Fibroblast of skin of left quadriceps (primary cell): ENCODE measurements around the gene ELL.
A peak's percentile ranks its signal among the peaks of the same experiment; 100 is the strongest.
"Not testable (repeated sequence)": the region's sequence is repeated elsewhere in the genome, so short reads cannot be mapped to it uniquely, and the experiment has no call there.

Experiments used
- DNase-seq, 2 experiments: peaks; one replicate each; pipeline ENCODE4 v3.0.0-alpha.2; 2013; ENCODE audit warnings: low read depth in 2 of 2

Gene ELL

DNA sequence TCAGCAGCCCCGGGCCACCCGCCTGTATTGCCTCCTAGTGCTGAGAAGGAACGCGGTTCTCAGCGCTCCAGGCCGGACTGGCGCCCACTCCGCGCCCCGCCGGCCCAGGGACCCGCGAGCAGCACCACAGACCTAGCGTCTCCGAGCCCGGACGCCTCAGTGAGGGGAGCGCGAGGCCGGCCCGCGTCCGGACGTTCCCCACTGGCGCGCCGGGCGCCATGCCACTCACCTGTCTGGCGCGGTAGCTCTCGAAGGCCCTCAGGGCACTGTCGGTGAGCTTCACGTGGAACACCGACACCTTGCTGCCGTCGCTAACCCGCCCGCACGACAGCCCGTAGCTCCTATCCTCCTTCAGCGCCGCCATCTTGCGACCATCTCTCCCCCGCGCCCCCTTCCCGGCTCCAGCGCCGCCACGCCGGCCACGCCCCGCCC, at the start of gene ELL:
Gene ELL (minus strand): TSS at position 379 of the 432 bp plus-strand sequence. CDS start 15 bp downstream, at position 364.
- no peak for DNase-seq

DNA sequence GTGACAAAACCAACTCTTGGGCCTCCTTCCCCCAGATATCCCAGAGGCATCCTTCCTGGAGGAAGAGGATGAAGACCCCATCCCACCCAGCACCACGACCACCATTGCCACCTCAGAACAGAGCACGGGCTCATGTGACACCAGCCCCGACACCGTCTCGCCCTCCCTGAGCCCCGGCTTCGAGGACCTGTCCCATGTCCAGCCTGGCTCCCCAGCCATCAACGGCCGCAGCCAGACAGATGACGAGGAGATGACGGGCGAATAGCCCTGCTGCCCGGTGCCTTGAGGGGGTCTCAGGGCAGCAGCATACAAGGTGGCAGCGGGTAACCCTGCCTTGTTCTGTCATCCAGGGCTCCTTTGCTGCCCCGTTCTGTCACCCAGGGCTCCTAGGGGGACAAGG, 46.5 kb upstream of the ELL start:
- no peak for DNase-seq

DNA sequence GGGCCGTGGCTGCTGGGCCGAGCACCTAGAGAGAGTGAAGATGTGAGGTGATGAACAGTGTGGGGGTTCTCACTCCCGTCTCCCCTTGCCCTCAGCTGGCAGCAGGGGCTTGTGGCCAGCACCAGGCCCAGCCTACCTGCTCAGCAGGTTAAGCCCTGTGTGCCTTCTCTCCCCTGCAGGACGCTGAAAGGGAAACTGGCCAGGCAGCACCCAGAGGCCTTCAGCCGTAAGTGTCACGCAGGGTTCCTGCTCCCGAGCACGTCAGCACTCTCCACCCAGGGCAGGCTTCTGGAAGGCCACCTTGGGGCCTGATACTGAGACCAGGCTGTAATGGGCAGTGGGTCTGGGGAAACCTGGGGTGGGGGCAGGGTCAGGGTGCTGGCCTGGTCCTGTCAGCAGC, 45.1 kb upstream of the ELL start:
- no peak for DNase-seq

DNA sequence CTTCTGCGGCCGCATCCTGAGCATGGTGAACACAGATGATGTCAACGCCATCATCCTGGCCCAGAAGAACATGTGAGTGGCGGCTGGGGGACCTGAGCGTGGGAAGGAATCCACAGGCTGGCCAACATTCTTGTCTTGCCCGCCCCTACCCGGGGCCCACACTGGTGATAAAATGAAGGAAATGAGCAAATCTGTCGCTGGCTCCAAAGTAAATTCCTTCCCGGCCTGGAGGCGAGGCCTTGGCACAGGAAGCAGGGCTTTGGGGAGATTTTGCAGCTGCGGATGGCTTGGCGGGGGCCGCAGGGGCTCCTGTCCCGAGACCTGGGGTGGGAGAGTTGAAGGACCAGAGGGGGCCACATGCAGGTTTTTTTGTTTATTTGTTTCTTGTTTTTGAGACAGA, 40.2 kb upstream of the ELL start:
- no peak for DNase-seq

DNA sequence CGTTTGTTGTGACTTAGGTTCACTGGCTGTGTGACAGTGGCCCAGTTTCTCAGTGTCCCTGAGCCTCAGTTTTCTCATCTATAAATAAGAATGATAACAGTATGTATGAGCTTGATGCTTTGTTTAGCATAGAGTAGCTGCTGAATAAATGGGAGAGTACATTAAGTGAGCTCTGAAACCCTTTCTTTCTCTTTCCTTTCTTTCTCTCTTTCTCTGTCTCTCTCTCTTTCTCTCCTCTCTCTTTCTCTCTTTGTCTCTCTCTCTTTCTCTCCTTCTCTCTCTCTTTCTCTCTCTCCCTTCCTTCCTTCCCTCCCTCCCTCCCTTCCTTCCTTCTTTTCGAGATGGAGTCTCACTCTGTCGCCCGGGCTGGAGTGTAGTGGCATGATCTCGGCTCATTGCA, 37.8 kb upstream of the ELL start:
- no peak for DNase-seq

DNA sequence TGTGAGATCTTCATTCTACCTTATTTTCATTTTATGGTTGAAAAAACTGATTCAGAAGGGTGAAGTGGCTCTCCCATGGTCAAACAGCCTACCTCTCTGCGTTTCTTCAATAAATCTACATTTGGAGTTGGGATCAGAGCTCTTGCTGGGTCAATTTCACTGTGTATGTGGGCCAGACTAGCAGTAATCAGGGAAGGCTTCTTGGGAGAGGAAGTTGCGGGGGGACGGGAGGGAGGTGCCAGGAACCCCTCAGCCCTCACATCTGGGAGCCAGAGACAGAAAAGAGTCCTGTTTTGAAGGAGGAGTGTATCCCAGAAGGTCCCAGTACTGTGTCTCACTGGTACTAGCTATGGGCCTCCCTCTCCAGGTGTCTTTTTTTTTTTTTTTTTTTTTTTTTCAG, 36.7 kb upstream of the ELL start:
- DNase-seq: no peak

DNA sequence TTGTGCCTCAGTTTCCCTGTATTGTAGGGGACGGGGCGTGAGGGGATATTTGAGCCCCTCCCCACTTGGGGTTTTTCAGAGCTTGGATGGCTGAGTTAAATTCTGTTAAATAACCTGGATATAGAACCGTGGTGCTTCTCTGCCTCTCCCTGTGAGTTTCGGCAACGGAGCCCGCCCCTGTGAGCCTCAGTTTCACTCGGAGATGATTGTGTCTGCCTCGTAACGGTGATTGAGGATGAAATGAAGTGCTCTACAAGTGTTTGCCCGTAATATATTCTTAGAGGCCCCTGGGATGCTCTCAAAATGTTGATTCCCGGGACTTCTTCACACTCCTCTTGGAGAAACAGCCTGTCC, 36.3 kb upstream of the ELL start:
- DNase-seq: no peak

DNA sequence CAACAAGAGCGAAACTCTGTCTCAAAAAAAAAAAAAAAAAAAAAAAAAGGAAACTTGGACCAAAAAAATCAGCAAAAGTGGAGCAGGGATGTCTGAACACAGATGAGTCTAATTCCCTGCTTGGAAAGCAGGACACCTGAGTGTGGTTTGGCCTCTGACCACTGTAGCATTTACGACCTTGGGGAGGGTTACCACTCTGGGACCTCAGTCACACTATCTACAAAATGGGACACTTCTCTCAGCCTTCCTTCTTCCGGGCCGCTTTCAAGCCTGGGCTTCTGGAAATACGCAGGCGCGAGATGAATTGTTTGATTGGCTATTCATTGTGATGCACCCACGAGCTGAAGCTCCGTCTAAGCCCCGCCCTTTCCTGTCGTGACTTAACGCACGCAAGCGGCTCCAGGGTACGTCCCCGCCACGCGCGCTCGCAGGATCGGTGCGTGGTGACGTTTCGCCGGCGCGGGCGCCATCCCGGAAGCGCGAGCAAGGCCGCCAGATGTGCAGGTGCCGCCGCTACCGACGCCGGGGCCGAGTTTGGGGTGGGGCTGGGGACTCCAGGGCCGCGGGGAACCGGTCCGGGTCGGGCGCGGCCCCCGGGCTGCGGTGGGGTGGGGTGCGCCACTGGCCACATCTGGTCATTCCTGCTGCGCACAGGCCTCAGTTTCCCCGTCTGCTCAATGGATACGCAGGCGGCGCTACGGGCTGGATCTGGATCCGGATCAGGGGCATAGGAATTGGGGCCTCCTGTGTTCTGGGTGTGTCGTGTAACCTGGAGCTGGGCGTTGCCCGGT, 35.7 kb upstream of the ELL start, which contains the start of gene KXD1:
Gene KXD1 (plus strand): TSS at position 460 of the 791 bp plus-strand sequence. CDS start 4,187 bp downstream, outside the sequence.
- peak; percentile 97 for DNase-seq

DNA sequence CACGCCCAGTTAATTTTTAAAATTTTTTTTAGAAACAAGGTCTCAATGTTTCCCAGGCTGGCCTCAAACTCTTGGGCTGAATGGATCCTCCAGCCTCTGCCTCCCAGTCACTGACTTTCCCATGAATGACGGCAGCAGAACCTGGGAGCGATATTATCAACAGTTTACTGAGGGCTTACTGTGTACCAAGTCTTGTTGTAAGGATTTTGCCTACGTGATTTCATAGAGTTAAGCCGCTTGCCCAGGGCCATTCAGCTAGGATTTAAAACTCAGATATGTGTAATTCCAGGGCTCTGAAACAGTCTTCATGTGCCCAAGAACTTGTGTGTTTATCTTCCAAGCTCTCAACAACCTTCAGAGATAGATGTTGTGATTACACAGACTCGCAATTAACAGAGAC, 29.8 kb upstream of the ELL start:
- no peak for DNase-seq

DNA sequence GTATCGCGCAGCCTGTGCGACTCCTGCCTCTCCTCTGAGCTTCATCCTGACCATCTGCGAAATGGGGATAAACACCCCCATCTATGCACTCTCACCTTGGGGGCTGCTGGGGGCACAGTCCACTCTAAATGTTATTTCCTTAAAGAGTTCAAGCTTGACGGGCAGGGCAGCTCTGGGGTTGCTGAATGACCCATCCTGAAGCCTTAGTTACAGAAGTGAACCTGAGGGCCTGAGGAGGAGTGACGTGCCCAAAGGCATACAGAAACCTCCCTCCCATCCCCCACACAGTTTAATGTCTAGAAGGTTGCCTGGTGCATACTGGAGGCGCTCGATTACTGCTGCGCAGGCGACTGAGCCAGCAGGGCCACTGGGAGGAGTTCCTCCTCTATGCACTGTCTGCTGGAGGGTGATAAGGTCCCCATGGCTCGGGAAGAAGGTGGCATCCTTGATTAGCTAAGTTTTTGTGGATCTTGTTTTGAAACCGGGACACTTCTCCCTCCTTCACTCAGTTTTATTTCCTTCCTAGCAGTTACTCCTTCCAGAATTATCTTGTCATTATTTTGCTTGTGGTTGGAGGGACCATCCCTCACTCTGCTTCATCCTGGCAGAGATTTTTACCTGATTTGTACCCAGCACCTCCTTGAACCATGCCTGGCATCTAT, 22.1 kb upstream of the ELL start:
- DNase-seq: peak; percentile 27 to 28

DNA sequence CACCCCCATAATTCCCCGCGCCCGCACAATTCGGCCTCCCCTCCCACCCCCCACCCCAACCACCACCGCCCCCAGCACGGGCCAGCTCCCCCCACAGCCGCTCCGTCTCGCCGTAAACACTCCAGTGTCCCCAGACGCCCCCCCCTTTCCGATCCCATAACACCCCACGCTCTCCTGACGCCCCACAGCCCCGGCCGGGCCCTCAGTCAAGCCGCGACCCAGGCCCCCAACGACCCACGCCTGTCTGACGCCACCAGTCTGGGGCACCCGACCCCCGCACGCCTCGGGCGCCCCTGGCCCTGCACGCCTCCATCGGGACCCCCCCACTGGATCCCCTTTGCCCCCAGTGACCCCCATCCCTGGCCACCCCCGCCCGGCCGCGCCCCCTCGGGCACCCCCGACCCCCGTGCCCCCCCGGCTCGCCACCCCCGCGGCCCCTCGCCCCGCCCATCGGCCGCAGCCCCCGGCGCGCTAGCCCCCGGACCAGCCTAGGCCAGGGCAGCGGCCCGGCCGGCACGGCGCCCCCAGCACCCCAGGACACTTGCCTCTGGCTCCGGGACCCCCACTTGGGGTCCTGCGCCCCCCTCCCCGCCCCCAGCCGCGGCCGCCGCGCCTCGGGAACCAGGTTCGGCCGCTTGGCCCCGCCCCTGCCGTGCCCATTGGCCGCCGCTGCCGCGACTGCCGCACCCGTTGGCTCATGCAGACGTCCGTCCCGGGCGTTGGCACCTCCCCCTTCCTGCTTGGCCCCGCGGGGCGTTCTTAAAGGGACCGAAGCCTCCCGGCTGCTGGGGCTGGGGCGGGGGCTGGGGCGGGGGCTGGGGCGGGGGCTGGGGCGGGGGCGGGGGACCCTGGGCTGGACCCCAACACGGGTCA, 21.3 kb upstream of the ELL start, which contains the start of gene FKBP8:
Gene FKBP8 (minus strand): TSS at position 633 of the 873 bp plus-strand sequence. CDS start 1,603 bp downstream, outside the sequence.
- peak; percentile 67 to 70 for DNase-seq

DNA sequence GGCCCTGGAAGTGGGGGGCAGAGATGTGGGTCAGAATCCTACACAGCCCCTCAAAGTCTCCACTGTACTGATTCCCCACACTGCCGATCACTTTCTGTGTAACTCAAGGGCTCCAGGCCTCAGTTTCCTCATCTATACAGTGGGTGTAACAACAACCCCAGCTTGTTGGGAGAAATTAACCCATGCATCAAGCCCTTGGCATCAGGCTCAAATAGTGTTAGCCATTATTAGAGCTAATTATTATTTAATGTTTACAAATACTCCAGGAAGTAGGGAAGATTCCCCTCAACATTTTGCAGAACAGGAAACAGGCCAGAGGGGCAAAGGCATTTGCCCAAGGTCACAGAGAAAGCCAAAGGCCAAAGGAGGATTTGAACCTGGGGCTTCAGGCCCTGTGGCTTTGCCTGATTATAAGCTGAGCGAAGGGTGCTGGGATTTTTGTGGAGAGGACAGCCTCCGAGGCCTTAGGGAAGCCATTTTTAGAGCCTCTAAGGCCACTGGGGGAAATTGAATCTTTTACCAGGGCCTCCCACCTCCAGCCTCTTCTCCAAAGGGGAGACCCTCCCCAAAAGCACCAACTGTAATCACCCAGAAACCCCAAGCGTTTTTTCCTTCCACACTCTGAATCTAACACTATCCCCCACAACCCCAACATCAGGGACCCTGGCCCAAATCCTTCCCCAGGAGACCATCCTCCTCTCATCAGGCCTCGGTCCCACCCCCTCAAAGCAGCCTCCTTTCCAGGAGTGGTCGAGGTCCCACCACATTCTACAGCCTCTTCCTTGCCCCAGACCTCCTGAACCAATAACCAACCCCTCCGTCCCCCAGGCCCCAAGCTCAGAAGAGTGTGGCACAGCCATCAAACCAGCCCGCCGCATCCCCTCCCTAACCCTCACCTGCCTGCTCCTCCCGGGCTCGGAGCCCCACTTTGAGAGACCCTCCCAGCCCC, 20.4 kb upstream of the ELL start:
- DNase-seq: no peak

DNA sequence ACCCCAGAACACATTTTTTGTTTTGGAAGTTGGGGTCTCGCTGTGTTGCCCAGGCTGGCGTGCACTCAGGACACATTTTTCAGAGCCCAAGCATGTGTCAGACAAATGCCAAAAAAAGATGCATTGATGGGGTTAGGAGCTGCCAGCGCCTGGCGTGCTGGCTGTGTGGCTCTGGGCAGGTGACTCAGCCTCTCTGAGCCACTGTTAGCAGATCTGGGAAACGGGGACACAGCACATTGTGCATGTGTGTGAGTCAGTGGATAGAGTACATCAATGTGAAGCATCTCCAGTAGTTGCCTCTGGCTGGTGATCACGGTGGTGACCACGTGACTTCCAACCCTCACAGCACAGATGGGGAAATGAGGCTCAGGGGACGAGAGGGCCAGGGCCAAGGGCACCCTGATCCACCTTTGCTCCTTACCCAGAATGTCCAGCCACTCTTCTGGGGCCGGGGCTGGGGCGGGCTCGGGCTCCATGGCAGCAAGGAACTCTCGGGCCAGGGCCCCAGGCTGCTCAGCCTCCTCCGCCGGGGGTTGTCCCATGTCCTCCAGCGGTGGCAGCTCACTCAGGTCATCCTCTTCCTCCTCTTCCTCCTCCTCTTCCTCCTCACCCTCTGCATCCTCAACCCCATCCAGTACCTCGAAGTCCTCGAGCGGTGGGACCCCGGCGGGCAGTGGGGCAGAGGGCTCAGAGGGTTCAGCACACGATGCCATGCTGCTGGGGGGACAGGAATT, 19.6 kb upstream of the ELL start:
- DNase-seq: no peak

DNA sequence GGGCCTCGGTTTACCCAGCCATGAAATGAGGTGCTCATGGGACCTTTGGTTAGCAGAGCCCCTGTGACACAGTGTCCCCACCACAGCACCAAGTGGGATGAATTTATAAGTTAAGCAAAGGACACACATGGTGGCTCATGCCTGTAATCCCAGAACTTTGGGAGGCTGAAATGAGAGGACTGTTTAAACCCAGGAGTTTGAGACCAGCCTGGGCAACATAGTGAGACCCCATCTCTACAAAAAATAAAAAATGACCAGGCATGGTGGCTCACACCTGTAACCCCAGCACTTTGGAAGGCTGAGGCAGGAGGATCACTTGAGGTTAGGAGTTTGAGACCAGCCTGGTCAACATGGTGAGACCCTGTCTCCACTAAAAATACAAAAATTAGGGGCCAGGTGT, 18.3 kb upstream of the ELL start:
- not testable (repeated sequence) for DNase-seq

DNA sequence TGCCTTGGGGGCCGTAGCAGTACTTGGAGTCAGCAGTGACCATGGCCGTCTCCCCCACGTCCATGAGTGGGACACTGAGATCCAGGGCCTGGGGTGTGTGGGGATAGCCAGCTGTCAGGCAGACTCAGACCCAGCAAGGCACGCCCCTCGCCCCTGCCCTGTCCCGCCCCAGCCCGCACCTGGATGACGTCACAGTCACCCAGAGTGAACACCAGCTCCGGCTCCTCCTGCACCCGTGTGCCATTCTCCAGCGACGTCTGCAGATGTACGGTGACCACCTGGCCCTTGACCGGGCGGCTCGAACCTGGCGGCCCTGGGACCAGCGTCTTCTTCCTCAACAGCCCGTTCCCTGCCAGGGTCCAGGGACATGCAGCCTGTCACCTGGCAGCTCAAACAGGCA, 17.5 kb upstream of the ELL start:
- no peak for DNase-seq

DNA sequence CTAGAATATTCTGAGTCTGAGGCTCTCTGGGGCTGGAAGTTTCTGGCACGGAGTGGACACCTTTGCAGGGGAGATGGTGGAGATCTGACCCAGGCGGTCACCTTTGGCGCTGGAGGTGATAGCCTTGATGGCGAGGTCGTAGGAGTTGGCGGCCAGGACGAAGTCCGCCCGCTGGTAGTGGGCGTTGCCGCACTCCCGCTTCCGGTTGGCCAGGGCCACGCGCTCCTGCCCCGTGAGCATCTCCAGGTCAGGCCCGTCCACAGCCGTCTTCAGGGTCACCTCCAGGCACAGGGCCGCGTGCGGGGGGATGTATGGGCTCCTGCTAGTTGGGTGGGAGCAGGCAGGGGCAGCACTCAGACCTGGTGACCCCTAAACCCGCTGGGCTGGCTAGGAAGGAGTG, 16.2 kb upstream of the ELL start:
- DNase-seq: no peak

DNA sequence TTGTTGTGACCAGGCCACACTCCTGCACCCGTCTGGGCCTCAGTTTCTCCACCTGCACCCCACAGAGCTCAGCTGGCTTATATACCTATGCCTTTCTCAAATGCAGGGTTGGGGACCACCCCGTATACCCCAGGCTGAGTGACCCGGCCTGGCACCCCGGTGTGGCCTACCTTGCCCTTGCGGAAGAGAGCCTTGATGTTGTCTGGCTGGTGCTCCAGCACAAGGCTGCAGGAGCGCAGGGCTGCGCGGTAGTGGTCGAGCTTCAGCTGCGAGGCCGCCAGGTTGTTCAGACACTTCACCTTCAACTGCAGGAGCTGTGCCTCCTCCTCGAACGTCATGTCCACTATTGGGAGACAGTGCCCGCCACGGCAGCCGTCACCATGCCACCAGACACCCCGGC, 15.6 kb upstream of the ELL start:
- no peak for DNase-seq

DNA sequence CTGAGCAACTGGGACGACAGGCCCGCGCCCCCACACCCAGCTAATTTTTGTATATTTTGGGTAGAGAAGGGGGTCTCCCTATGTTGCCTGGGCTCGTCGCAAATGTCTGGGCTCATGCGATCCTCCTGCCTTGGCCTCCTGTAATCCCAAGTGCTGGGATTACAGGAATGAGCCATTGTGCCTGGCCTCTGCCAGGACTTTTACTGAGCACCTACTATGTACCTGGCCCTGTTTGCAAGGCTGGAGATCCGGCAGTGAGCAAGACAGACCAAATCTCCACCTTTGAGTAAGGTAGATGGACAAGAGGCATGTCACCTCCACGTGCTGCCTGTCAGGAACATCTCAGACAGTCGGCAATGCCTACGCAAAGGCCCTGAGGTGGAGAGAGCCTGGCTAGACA, 14.6 kb upstream of the ELL start:
- DNase-seq: no peak

DNA sequence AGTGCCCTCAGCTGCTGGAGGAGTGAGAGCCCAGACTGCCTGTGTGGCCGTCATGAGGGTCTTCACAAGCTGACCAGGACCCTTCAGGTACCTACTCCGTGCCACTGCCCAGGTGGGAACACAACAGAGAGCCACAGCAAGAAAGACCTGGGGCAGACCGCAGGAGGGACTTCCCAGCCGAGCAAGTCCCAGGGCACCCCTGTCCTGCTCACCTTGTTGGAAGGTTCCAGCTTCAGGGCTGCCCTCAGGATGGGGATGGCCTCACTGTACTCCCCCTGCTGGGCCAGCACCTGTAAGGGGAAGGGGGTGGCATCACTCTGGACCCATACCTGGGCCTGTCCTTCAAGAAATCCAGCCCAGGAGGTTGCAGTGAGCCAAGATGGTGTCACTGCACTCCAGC, 11.2 kb upstream of the ELL start:
- DNase-seq: no peak

DNA sequence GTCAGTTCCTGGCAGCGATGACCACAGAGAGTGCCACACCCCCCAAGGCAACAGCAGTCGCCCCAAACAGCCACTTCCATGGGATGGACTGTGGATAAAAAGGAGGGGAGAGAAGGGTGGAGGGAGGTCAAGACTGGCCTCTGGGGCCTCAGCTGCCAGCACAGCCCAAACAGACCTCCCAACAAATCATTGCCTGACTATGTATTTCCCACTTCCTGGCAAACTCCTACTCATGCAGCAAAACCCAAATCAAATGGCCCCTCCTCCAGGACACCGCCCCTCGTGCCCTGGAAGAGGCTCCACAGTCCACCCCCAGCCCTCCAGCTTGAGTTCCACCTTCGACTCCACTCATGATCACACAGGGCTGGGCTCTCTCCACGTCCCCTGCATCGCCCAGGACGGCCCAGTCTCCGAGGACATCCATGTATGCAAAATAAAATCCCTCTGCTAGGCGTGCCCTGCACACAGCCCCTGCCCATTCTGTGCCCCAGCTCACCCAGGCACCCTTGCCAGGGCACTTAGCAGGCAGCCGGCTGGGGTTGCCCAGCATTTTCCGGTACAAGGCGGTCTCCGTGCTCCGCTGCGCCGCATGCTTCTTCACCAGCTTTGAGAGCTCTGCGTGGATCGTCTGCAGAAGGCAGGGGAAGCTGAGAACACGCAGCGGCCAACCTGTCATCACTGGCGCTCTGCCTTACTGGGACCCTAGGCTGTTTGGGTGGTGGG, 10.5 kb upstream of the ELL start:
- DNase-seq: no peak
